Inferior parietal cortex (tissue), 1 donor: Measurements from ENCODE around the gene PCED1A.

Experiments
- DNase-seq: peaks from one replicate; pipeline ENCODE4 v3.0.0-alpha.2; 2016; ENCODE audit errors: extremely low spot score

Gene PCED1A

GRCh38 chr20:2804041-2804828 lies 36.2 kb downstream of the PCED1A start:
- no peak for DNase-seq

- DNase-seq, result no peak
These were observed 39.1 kb downstream of the PCED1A start for GRCh38 chr20:2801286-2801728.

- no peak for DNase-seq
These were observed 39.8 kb downstream of the PCED1A start, which contains the start of gene CPXM1 for GRCh38 chr20:2800521-2801285. CPXM1 (minus strand) TSS chr20:2800627; CDS start chr20:2800572, 55 bp downstream.

- no peak for DNase-seq
These were observed 40.6 kb downstream of the PCED1A start for GRCh38 chr20:2799688-2800520.

- DNase-seq, result no peak
These were observed 41.2 kb downstream of the PCED1A start for GRCh38 chr20:2799271-2799670.

GRCh38 chr20:2798814-2799213 lies 41.6 kb downstream of the PCED1A start:
- DNase-seq, result no peak

GRCh38 chr20:2798095-2798805 lies 42.2 kb downstream of the PCED1A start:
- no peak for DNase-seq

- DNase-seq, result no peak
These were observed 43.1 kb downstream of the PCED1A start for GRCh38 chr20:2797136-2797983.

- DNase-seq, result no peak
These were observed 44.3 kb downstream of the PCED1A start for GRCh38 chr20:2796011-2796660.

GRCh38 chr20:2795451-2795850 lies 45.0 kb downstream of the PCED1A start:
- DNase-seq, result no peak

GRCh38 chr20:2794866-2795447 lies 45.5 kb downstream of the PCED1A start:
- no peak for DNase-seq

- no peak for DNase-seq
These were observed 46.2 kb downstream of the PCED1A start for GRCh38 chr20:2794202-2794748.

- DNase-seq, result no peak
These were observed 47.0 kb downstream of the PCED1A start for GRCh38 chr20:2793471-2793870.
